ENCODE data around the gene SMAD1.

The SMAD1 gene

GRCh38 chr4:145481164-145481941 is at the start of gene SMAD1:
Gene SMAD1 (plus strand): TSS chr4:145481853. CDS start chr4:145514614, 32,761 bp downstream.
- peak in 13 of 14 donors; percentile 10 to 83 (median 77) for DNase-seq

- no peak for DNase-seq
Observed at GRCh38 chr4:145433684-145434083, 48.0 kb upstream of the SMAD1 start.

GRCh38 chr4:145435646-145436045 is 46.0 kb upstream of the SMAD1 start:
- DNase-seq: no peak

GRCh38 chr4:145436114-145436513 is 45.5 kb upstream of the SMAD1 start:
- no peak for DNase-seq

- DNase-seq: peak in 3 of 14 donors; percentile 0 to 2 (median 2)
Observed at GRCh38 chr4:145436796-145437195, 44.9 kb upstream of the SMAD1 start.

- no peak for DNase-seq
Observed at GRCh38 chr4:145437466-145437865, 44.2 kb upstream of the SMAD1 start.

GRCh38 chr4:145438298-145438697 is 43.4 kb upstream of the SMAD1 start:
- no peak for DNase-seq

GRCh38 chr4:145440292-145441007 is 41.2 kb upstream of the SMAD1 start:
- DNase-seq: no peak

GRCh38 chr4:145446184-145446583 is 35.5 kb upstream of the SMAD1 start:
- DNase-seq: no peak

GRCh38 chr4:145451895-145452294 is 29.8 kb upstream of the SMAD1 start:
- DNase-seq: no peak

- DNase-seq: no peak
Observed at GRCh38 chr4:145452447-145453162, 29.0 kb upstream of the SMAD1 start.

GRCh38 chr4:145453163-145453520 is 28.5 kb upstream of the SMAD1 start:
- DNase-seq: no peak

- DNase-seq: no peak
Observed at GRCh38 chr4:145473203-145473602, 8.4 kb upstream of the SMAD1 start.

GRCh38 chr4:145480257-145480656 is 1.4 kb upstream of the SMAD1 start:
- no peak for DNase-seq

- DNase-seq: peak in 1 of 14 donors; percentile 59
Observed at GRCh38 chr4:145481942-145482208, 222 bp downstream of the SMAD1 start.

- peak in 12 of 14 donors; percentile 2 to 79 (median 48) for DNase-seq
Observed at GRCh38 chr4:145482209-145483037, 770 bp downstream of the SMAD1 start.

GRCh38 chr4:145483514-145483913 is 1.9 kb downstream of the SMAD1 start:
- peak in 1 of 14 donors; percentile 31 for DNase-seq

GRCh38 chr4:145484225-145484846 is 2.7 kb downstream of the SMAD1 start:
- peak in 1 of 14 donors; percentile 24 for DNase-seq

- DNase-seq: no peak
Observed at GRCh38 chr4:145485120-145485519, 3.5 kb downstream of the SMAD1 start.

- DNase-seq: no peak
Observed at GRCh38 chr4:145486603-145487002, 5.0 kb downstream of the SMAD1 start.

GRCh38 chr4:145487631-145488030 is 6.0 kb downstream of the SMAD1 start:
- DNase-seq: no peak

GRCh38 chr4:145488310-145488709 is 6.7 kb downstream of the SMAD1 start:
- DNase-seq: no peak

Data from C1 segment of cervical spinal cord (tissue), 14 donors.